ENCODE data around the gene MAPKAP1. TPM values are rescaled to one million over a fixed set of nuclear protein-coding genes. Genes with fewer than 3 reads are reported as not detected.

MAPKAP1 gene
- total and polyA plus RNA-seq, 2 experiments from 2014 or later = 68.4 to 98.5 TPM

GRCh38 chr9:125439434-125440272 lies 267.4 kb downstream of the MAPKAP1 start:
- no peak overlapping the region for H2AFZ ChIP-seq
- DNase-seq (ENCODE audit: low spot score) = no peak
- no peak overlapping the region for H3K4me3 Mint-ChIP-seq

More at GRCh38 chr9:125439434-125440272, 267.4 kb downstream of the MAPKAP1 start:
- no peaks in the 10 kb centered on the region for H3K4me1 ChIP-seq (ENCODE audit: insufficient read depth)
- TF ChIP-seq CREB1 (CRISPR knock-in tag; IDR thresholded peaks at IDR 0.05; ENCODE audit: low read depth) (no peak), NANOG (IDR thresholded peaks at IDR 0.05; ENCODE audit: borderline replicate concordance) (no peak), ZNF462 (CRISPR knock-in tag; IDR thresholded peaks at IDR 0.05) (no peak), ZNF331 (CRISPR knock-in tag; IDR thresholded peaks at IDR 0.05; ENCODE audit: low read depth) (no peak), EZH2phosphoT487 (IDR thresholded peaks at IDR 0.05; ENCODE audit: unreplicated experiment) (no peak), POLR2AphosphoS5 (IDR thresholded peaks at IDR 0.05; ENCODE audit: low read depth) (no peak), ETS1 (IDR thresholded peaks at IDR 0.05) (no peak)
- TF ChIP-seq, protein P1, sequence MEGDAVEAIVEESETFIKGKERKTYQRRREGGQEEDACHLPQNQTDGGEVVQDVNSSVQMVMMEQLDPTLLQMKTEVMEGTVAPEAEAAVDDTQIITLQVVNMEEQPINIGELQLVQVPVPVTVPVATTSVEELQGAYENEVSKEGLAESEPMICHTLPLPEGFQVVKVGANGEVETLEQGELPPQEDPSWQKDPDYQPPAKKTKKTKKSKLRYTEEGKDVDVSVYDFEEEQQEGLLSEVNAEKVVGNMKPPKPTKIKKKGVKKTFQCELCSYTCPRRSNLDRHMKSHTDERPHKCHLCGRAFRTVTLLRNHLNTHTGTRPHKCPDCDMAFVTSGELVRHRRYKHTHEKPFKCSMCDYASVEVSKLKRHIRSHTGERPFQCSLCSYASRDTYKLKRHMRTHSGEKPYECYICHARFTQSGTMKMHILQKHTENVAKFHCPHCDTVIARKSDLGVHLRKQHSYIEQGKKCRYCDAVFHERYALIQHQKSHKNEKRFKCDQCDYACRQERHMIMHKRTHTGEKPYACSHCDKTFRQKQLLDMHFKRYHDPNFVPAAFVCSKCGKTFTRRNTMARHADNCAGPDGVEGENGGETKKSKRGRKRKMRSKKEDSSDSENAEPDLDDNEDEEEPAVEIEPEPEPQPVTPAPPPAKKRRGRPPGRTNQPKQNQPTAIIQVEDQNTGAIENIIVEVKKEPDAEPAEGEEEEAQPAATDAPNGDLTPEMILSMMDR (conservative IDR thresholded peaks at IDR 0.05; ENCODE audit: low read depth in 2 of 2) = no peak
- TF ChIP-seq, protein P2, sequence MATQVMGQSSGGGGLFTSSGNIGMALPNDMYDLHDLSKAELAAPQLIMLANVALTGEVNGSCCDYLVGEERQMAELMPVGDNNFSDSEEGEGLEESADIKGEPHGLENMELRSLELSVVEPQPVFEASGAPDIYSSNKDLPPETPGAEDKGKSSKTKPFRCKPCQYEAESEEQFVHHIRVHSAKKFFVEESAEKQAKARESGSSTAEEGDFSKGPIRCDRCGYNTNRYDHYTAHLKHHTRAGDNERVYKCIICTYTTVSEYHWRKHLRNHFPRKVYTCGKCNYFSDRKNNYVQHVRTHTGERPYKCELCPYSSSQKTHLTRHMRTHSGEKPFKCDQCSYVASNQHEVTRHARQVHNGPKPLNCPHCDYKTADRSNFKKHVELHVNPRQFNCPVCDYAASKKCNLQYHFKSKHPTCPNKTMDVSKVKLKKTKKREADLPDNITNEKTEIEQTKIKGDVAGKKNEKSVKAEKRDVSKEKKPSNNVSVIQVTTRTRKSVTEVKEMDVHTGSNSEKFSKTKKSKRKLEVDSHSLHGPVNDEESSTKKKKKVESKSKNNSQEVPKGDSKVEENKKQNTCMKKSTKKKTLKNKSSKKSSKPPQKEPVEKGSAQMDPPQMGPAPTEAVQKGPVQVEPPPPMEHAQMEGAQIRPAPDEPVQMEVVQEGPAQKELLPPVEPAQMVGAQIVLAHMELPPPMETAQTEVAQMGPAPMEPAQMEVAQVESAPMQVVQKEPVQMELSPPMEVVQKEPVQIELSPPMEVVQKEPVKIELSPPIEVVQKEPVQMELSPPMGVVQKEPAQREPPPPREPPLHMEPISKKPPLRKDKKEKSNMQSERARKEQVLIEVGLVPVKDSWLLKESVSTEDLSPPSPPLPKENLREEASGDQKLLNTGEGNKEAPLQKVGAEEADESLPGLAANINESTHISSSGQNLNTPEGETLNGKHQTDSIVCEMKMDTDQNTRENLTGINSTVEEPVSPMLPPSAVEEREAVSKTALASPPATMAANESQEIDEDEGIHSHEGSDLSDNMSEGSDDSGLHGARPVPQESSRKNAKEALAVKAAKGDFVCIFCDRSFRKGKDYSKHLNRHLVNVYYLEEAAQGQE (IDR thresholded peaks at IDR 0.05; ENCODE audit: unreplicated experiment) = no peak
- H3K27ac Mint-ChIP-seq = peak overlapping the region; percentile 82
- no peaks in the 10 kb centered on the region for H3K9me3 Mint-ChIP-seq
- no peak for ATAC-seq
- H3K27me3 ChIP-seq (ENCODE audit: insufficient read depth) = no peaks in the 10 kb centered on the region
- no peaks in the 10 kb centered on the region for H3F3A ChIP-seq (replicated peaks; ENCODE audit: low read depth)
- H3K79me2 ChIP-seq (replicated peaks; ENCODE audit: insufficient read depth) = no peaks in the 10 kb centered on the region
- H3K27ac ChIP-seq (ENCODE audit: low read depth) = 0 out of 2 replicates have a peak overlapping the region, but pooled peaks have one; percentile 14
- H3K36me3 Mint-ChIP-seq (ENCODE audit: low read depth) = peaks cover 3% of the 10 kb centered on the region; the same call in 2 of the 3 replicates
- H3K4me2 ChIP-seq = no peak overlapping the region
- H3K27me3 Mint-ChIP-seq (ENCODE audit: insufficient read depth, low read depth, poor library complexity) = peaks cover 9% of the 10 kb centered on the region
- H3K4me3 ChIP-seq = no peak overlapping the region
- no peaks in the 10 kb centered on the region for H3K36me3 ChIP-seq (ENCODE audit: insufficient read depth)
- 0 out of 2 replicates have a peak, but pooled peaks cover 4% of the 10 kb centered on the region for H4K20me1 ChIP-seq (replicated peaks; ENCODE audit: insufficient read depth)
- no peaks in the 10 kb centered on the region; the same call in 2 of the 3 replicates for H3K4me1 Mint-ChIP-seq
- H3K9me2 ChIP-seq (ENCODE audit: insufficient read depth) = no peaks in the 10 kb centered on the region

All from GM23338 (cell line).